Activated CD4-positive, alpha-beta T cell treated with anti-CD3 and anti-CD28 coated beads, Interleukin-2, amount 50 U/mL, for 1 hour (primary cell): Measurements from ENCODE around the gene CLDN16.

Source experiments
- DNase-seq: peaks from one replicate; pipeline ENCODE4 v3.0.0-alpha.2; 2020

CLDN16 gene

GRCh38 chr3:190387578-190388213 is at the start of gene CLDN16:
TSS of gene CLDN16 (plus strand) at chr3:190388163. CDS start at chr3:190388330, 167 bp downstream.
- no peak for DNase-seq

- DNase-seq = no peak
Observed at GRCh38 chr3:190338717-190339116, 49.2 kb upstream of the CLDN16 start.

- DNase-seq = no peak
Observed at GRCh38 chr3:190339130-190339529, 48.8 kb upstream of the CLDN16 start.

GRCh38 chr3:190340071-190340470 is 47.9 kb upstream of the CLDN16 start:
- DNase-seq = no peak

GRCh38 chr3:190345027-190345821 is 42.7 kb upstream of the CLDN16 start:
- no peak for DNase-seq

- no peak for DNase-seq
Observed at GRCh38 chr3:190345878-190346277, 42.1 kb upstream of the CLDN16 start.

GRCh38 chr3:190346541-190346940 is 41.4 kb upstream of the CLDN16 start:
- DNase-seq = no peak

GRCh38 chr3:190352861-190353457 is 35.0 kb upstream of the CLDN16 start:
- DNase-seq = no peak

- DNase-seq = no peak
Observed at GRCh38 chr3:190356246-190356645, 31.7 kb upstream of the CLDN16 start.

- DNase-seq = no peak
Observed at GRCh38 chr3:190357468-190357867, 30.5 kb upstream of the CLDN16 start.

GRCh38 chr3:190359813-190360212 is 28.1 kb upstream of the CLDN16 start:
- DNase-seq = no peak

- DNase-seq = no peak
Observed at GRCh38 chr3:190360228-190360627, 27.7 kb upstream of the CLDN16 start.

GRCh38 chr3:190361791-190362190 is 26.2 kb upstream of the CLDN16 start:
- no peak for DNase-seq

GRCh38 chr3:190362258-190362657 is 25.7 kb upstream of the CLDN16 start:
- no peak for DNase-seq

- DNase-seq = no peak
Observed at GRCh38 chr3:190366133-190366532, 21.8 kb upstream of the CLDN16 start.

GRCh38 chr3:190368881-190369280 is 19.1 kb upstream of the CLDN16 start:
- no peak for DNase-seq

GRCh38 chr3:190369668-190370295 is 18.2 kb upstream of the CLDN16 start:
- no peak for DNase-seq

GRCh38 chr3:190370369-190370768 is 17.6 kb upstream of the CLDN16 start:
- DNase-seq = no peak

- no peak for DNase-seq
Observed at GRCh38 chr3:190371152-190371551, 16.8 kb upstream of the CLDN16 start.

GRCh38 chr3:190375246-190375645 is 12.7 kb upstream of the CLDN16 start:
- no peak for DNase-seq

GRCh38 chr3:190375671-190376070 is 12.3 kb upstream of the CLDN16 start:
- DNase-seq = no peak

- no peak for DNase-seq
Observed at GRCh38 chr3:190378240-190378891, 9.6 kb upstream of the CLDN16 start.

GRCh38 chr3:190380184-190380583 is 7.8 kb upstream of the CLDN16 start:
- no peak for DNase-seq
